Loucy (cell line): ENCODE measurements around the gene MMP2.

Experiments used
- H2AFZ ChIP-seq: fragments of 200-600 bp; sonication (generic); 2 replicates; pipeline ENCODE4 v1.6.0; 2016; ENCODE audit warnings: antibody characterized with exemption, mild to moderate bottlenecking, low read length, moderate library complexity
- H3F3A ChIP-seq: fragments of 200-600 bp; 2 replicates; pipeline ENCODE4 v1.6.0; 2016; ENCODE audit warnings: antibody characterized with exemption, low read depth, mild to moderate bottlenecking
- H3K27me3 ChIP-seq: fragments of 200-600 bp; sonication (generic); 2 replicates; pipeline ENCODE4 v1.6.1; 2014; ENCODE audit warnings: low read length, mild to moderate bottlenecking; ENCODE audit not compliant: insufficient read depth, poor library complexity, severe bottlenecking
- H3K36me3 ChIP-seq: fragments of 200-600 bp; sonication (generic); 2 replicates; pipeline ENCODE4 v1.6.1; 2016; ENCODE audit warnings: low read length; ENCODE audit not compliant: insufficient read depth
- H3K4me1 ChIP-seq: fragments of 200-600 bp; sonication (generic); 2 replicates; pipeline ENCODE4 v1.5.1; 2014; ENCODE audit warnings: low read length, mild to moderate bottlenecking; ENCODE audit not compliant: insufficient read depth, poor library complexity, severe bottlenecking
- H3K4me2 ChIP-seq: fragments of 200-600 bp; sonication (generic); 2 replicates; pipeline ENCODE4 v1.6.0; 2014; ENCODE audit warnings: antibody characterized with exemption, low read length, low read depth, mild to moderate bottlenecking; ENCODE audit not compliant: poor library complexity, severe bottlenecking
- H3K4me3 ChIP-seq: fragments of 200-600 bp; sonication (generic); 2 replicates; pipeline ENCODE4 v1.5.1; 2014; ENCODE audit warnings: low read length, mild to moderate bottlenecking, mixed read lengths; ENCODE audit not compliant: poor library complexity, severe bottlenecking
- H3K79me2 ChIP-seq: fragments of 200-600 bp; sonication (generic); 2 replicates; pipeline ENCODE4 v1.6.1; 2014; ENCODE audit warnings: low read length; ENCODE audit not compliant: insufficient read depth
- H3K9ac ChIP-seq: fragments of 200-600 bp; sonication (generic); 2 replicates; pipeline ENCODE4 v1.6.0; 2014; ENCODE audit warnings: mild to moderate bottlenecking, low read depth, low read length, moderate library complexity; ENCODE audit not compliant: poor library complexity, severe bottlenecking
- H3K9me2 ChIP-seq: fragments of 200-600 bp; sonication (generic); replicated peaks from 2 replicates; pipeline ENCODE4 v1.6.1; 2016; ENCODE audit warnings: low read depth, low read length, mixed read lengths
- H3K9me3 ChIP-seq: fragments of 200-600 bp; sonication (generic); 2 replicates; pipeline ENCODE4 v1.6.1; 2014; ENCODE audit warnings: mild to moderate bottlenecking, antibody characterized with exemption, low read length, low read depth; ENCODE audit not compliant: insufficient read depth
- H4K20me1 ChIP-seq: fragments of 200-600 bp; sonication (generic); 2 replicates; pipeline ENCODE4 v1.6.0; 2014; ENCODE audit warnings: antibody characterized with exemption, low read length, mild to moderate bottlenecking; ENCODE audit not compliant: insufficient read depth, poor library complexity, severe bottlenecking
- EZH2phosphoT487 ChIP-seq: fragments of 200-600 bp; IDR thresholded peaks from 2 replicates; pipeline ENCODE4 v1.6.1; 2018; ENCODE audit warnings: antibody characterized with exemption, mild to moderate bottlenecking, moderate library complexity, borderline replicate concordance
- TF ChIP-seq, protein P1 (sequence below): fragments of 200-600 bp; sonication (generic); conservative IDR thresholded peaks from 2 replicates; pipeline ENCODE4 v1.5.1; 2014; ENCODE audit warnings: mild to moderate bottlenecking, antibody characterized with exemption, low read length

Gene MMP2

DNA sequence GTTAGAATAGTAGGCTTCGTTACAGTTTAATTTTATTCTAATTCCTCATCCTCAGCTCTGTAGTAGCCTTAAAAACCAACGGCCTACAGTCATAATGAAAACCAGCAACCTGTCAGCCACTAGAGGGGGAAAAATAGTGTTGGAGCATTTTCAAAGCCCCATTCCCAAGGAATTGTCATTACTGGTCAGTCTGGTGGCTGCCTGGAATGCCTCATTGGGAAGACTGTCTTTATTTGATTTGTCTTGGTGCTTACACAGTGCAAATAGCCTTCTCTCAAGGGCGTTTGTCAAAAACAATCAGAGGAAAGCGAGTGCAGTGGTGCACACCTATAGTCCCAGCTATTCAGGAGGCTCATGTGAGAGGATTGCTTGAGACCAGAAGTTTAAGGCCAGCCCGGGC is 34.6 kb downstream of the MMP2 start:
- no peak overlapping the region for H3K4me3 ChIP-seq
- no peaks in the 10 kb centered on the region for H3F3A ChIP-seq
- H3K4me1 ChIP-seq = peaks cover 13% of the 10 kb centered on the region
- no peak overlapping the region for H3K9ac ChIP-seq
- no peaks in the 10 kb centered on the region for H4K20me1 ChIP-seq
- no peaks in the 10 kb centered on the region for H3K79me2 ChIP-seq
- TF ChIP-seq EZH2phosphoT487 = no peak
- TF ChIP-seq, protein P1, sequence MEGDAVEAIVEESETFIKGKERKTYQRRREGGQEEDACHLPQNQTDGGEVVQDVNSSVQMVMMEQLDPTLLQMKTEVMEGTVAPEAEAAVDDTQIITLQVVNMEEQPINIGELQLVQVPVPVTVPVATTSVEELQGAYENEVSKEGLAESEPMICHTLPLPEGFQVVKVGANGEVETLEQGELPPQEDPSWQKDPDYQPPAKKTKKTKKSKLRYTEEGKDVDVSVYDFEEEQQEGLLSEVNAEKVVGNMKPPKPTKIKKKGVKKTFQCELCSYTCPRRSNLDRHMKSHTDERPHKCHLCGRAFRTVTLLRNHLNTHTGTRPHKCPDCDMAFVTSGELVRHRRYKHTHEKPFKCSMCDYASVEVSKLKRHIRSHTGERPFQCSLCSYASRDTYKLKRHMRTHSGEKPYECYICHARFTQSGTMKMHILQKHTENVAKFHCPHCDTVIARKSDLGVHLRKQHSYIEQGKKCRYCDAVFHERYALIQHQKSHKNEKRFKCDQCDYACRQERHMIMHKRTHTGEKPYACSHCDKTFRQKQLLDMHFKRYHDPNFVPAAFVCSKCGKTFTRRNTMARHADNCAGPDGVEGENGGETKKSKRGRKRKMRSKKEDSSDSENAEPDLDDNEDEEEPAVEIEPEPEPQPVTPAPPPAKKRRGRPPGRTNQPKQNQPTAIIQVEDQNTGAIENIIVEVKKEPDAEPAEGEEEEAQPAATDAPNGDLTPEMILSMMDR = no peak
- H3K9me2 ChIP-seq = no peaks in the 10 kb centered on the region
- H3K27me3 ChIP-seq = no peaks in the 10 kb centered on the region
- no peaks in the 10 kb centered on the region for H3K36me3 ChIP-seq
- H3K9me3 ChIP-seq = peaks cover 15% of the 10 kb centered on the region; the same call in 1 of the 2 replicates
- no peak overlapping the region for H2AFZ ChIP-seq
- no peak overlapping the region for H3K4me2 ChIP-seq

DNA sequence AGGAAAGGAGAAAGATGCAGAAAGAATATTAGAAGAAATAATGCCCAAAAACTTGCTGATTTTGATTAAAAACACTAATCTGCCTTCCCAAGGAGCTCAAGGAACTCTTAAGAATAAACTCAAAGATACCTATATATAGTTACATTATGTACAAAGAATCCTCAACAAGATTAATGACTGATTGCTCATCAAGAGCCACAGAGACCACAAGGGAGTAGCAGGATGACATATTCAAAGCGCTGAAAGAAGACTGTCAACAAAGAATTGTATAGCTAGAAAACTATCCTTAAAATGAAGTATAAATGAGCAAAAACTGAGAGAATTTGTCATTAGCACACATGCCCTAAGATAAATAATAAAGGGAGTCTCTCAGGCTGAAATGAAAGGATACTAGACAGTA is 36.1 kb downstream of the MMP2 start:
- Histone ChIP-seq H2AFZ (no peak overlapping the region), H4K20me1 (no peaks in the 10 kb centered on the region), H3K9me3 (peaks cover 15% of the 10 kb centered on the region; the same call in 1 of the 2 replicates), H3K9ac (no peak overlapping the region), H3K79me2 (no peaks in the 10 kb centered on the region), H3K36me3 (no peaks in the 10 kb centered on the region), H3K4me2 (no peak overlapping the region), H3K9me2 (no peaks in the 10 kb centered on the region), H3K27me3 (no peaks in the 10 kb centered on the region), H3K4me3 (no peak overlapping the region), H3F3A (no peaks in the 10 kb centered on the region), H3K4me1 (peaks cover 7% of the 10 kb centered on the region)
- TF ChIP-seq EZH2phosphoT487 = no peak
- TF ChIP-seq, protein P1 = no peak

DNA sequence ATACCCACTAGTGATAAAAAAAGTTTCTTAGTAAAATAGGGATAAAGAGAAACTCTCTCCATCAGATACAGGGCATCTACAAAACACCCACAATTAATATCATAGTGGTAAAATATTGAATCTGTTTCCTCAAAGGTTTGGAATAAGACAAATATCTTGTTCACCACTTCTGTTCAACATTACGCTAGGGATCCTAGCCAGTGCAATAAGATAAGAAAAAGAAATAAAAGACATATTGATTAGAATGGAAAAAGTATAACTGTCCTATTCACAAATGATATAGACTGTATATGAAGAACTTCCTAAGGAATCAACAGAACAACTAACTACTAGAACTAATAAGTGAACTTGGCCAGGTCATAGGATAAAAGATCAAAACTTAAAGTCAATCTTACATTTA is 42.8 kb downstream of the MMP2 start:
- Histone ChIP-seq H3K9me2 (no peaks in the 10 kb centered on the region), H3K27me3 (no peaks in the 10 kb centered on the region), H3K36me3 (no peaks in the 10 kb centered on the region), H3K4me1 (no peaks in the 10 kb centered on the region), H2AFZ (no peak overlapping the region), H4K20me1 (no peaks in the 10 kb centered on the region), H3K79me2 (no peaks in the 10 kb centered on the region), H3K9ac (no peak overlapping the region), H3K9me3 (no peaks in the 10 kb centered on the region), H3K4me3 (no peak overlapping the region), H3F3A (no peaks in the 10 kb centered on the region), H3K4me2 (no peak overlapping the region)
- TF ChIP-seq, protein P1 = no peak
- no peak for TF ChIP-seq EZH2phosphoT487
